Lower lobe of right lung (tissue), 2 donors: Measurements from ENCODE around the gene TMEM123. TPM values are rescaled to one million over a fixed set of nuclear protein-coding genes. Genes with fewer than 3 reads are reported as not detected.

Experiments used
- ATAC-seq, 2 donors: fragments of 200-7000 bp; cut with Tn5 transposase; one replicate each; pipeline ENCODE4 v1.9.1; 2020 to 2022; ENCODE audit warnings: mild to moderate bottlenecking in 2 of 2, moderate library complexity in 2 of 2
- DNase-seq: peaks from one replicate; pipeline ENCODE4 v3.0.0-alpha.2; 2020
- H3K27ac ChIP-seq: fragments of 200-600 bp; one replicate; pipeline ENCODE4 v1.8.0; 2022
- H3K27me3 ChIP-seq: fragments of 200-600 bp; one replicate; pipeline ENCODE4 v1.8.0; 2022; ENCODE audit warnings: low read depth
- H3K36me3 ChIP-seq: fragments of 200-600 bp; one replicate; pipeline ENCODE4 v1.8.0; 2022; ENCODE audit warnings: mild to moderate bottlenecking
- H3K4me1 ChIP-seq: fragments of 200-600 bp; one replicate; pipeline ENCODE4 v1.8.0; 2022
- H3K4me3 ChIP-seq: fragments of 200-600 bp; one replicate; pipeline ENCODE4 v1.8.0; 2022; ENCODE audit warnings: mild to moderate bottlenecking
- H3K9me3 ChIP-seq: fragments of 200-600 bp; one replicate; pipeline ENCODE4 v1.8.0; 2022
- intact Hi-C: fragments of 100-400 bp; cut with DNase I; formaldehyde crosslinking; loops from one replicate; pipeline ENCODE4 v1.11.0; 2022
- total RNA-seq: library from RNA; stranded (reverse); fragmentation: NEBNext Ultra II Directional; extraction: Animal tissue kit (Norgen Biotek cat#: 25700); gene quantifications from one replicate; pipeline ENCODE4 v1.2.1, GENCODE V29; 2021
- TF ChIP-seq, protein P1 (sequence below): fragments of 200-600 bp; IDR thresholded peaks from one replicate; pipeline ENCODE4 v1.8.0; 2022; ENCODE audit warnings: antibody characterized with exemption, mild to moderate bottlenecking
- donor health status: DM: no; HTN: yes; CAD: no; lungs with severe emphysema.

The TMEM123 gene
- total RNA-seq, 1 donor from 2014 or later: 199 TPM

DNA sequence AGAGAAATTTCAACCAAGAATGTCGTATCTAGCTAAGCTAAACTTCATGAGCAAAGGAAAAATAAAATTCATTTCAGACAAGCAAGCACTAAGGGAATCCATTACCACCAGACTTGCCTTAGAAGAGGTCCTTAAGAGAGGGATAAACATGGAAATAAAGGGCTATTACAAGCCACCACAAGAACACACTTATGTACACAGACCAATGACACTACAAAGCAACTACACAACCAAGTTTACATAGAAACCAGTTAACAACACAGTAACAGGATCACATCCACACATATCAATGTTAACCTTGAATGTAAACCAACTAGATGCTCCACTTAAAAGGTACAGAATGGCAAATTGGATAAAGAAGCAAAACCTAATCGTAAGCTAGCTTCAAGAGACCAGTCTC, 38.0 kb downstream of the TMEM123 start:
- DNase-seq (no peak), ATAC-seq (peak; percentile 74 to 79)

DNA sequence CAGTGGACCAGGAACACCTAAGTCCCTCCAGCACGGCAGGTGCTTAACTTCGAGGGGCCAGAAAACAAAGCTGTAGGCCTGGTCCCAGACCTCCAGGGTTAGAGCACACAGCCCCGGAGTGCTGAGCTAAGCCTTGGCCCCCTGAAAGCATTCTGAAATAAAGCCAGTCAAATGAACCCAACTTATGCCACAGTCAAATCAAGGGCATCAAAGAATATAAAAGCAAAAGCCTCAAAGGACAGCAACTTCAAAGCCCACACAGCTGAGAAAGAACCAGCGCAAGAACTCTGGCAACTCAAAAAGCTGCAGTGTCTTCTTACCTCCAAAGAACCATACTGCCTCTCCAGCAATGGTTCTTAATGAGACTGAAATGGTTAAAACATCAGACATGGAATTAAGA, 39.1 kb downstream of the TMEM123 start:
- ATAC-seq (no peak), DNase-seq (no peak)
- peaks cover 13% of the 10 kb centered on the region for H3K4me1 ChIP-seq
- H3K36me3 ChIP-seq: no peaks in the 10 kb centered on the region
- H3K4me3 ChIP-seq: no peak overlapping the region
- peaks cover 7% of the 10 kb centered on the region for H3K9me3 ChIP-seq
- TF ChIP-seq, protein P1, sequence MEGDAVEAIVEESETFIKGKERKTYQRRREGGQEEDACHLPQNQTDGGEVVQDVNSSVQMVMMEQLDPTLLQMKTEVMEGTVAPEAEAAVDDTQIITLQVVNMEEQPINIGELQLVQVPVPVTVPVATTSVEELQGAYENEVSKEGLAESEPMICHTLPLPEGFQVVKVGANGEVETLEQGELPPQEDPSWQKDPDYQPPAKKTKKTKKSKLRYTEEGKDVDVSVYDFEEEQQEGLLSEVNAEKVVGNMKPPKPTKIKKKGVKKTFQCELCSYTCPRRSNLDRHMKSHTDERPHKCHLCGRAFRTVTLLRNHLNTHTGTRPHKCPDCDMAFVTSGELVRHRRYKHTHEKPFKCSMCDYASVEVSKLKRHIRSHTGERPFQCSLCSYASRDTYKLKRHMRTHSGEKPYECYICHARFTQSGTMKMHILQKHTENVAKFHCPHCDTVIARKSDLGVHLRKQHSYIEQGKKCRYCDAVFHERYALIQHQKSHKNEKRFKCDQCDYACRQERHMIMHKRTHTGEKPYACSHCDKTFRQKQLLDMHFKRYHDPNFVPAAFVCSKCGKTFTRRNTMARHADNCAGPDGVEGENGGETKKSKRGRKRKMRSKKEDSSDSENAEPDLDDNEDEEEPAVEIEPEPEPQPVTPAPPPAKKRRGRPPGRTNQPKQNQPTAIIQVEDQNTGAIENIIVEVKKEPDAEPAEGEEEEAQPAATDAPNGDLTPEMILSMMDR: no peak
- H3K27ac ChIP-seq: no peak overlapping the region
- H3K27me3 ChIP-seq: no peaks in the 10 kb centered on the region
- intact Hi-C loops: no loop called here

More for the DNA sequence above, 38.0 kb downstream of the TMEM123 start:
- Histone ChIP-seq H3K4me3 (no peak overlapping the region), H3K4me1 (peaks cover 13% of the 10 kb centered on the region), H3K9me3 (peaks cover 7% of the 10 kb centered on the region), H3K36me3 (no peaks in the 10 kb centered on the region), H3K27ac (no peak overlapping the region), H3K27me3 (no peaks in the 10 kb centered on the region)
- intact Hi-C loops: no loop called here
- TF ChIP-seq, protein P1: no peak

DNA sequence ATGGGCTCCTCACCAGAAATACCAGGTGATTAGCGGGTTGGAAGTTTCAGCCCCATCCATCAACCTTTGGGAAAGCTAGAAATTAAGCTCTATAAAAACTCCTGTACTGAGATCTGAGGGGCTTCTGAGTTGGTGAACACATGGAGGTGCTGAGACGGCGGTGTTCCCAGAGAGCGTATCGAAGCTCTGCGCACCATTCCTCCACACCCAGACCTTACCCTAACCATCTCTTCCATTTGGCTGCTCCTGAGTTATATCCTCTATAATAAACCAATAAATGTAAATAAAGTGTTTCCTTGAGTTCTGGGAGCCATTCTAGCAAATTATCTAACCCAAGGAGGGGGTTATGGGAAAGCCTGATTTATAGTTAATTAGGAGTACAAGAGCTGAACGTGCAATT, 41.4 kb downstream of the TMEM123 start:
- Histone ChIP-seq H3K9me3 (no peaks in the 10 kb centered on the region), H3K27ac (no peak overlapping the region)
- TF ChIP-seq, protein P1: no peak

DNA sequence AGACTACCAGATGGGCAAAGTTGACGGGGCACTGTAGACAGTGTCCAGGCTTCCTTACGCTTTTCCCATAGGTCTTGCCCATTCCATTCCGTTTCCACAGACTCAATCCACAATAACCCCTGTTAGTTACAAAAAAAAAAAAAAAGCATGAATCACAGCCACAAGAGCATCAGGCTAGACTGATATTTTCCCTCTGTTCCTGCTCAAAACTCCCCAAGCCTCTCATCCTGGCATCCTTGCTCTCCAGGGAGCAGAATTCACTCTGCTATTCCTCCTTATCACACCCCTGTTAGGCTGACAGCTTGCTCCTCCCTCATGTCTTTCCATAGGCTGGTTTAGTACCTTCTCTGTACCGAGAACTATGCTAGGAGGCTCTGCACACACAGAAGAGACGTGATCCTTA, 42.2 kb downstream of the TMEM123 start:
- no peak for DNase-seq
- Histone ChIP-seq H3K4me3 (no peak overlapping the region), H3K27ac (no peak overlapping the region), H3K36me3 (no peaks in the 10 kb centered on the region), H3K9me3 (no peaks in the 10 kb centered on the region), H3K4me1 (peaks cover 18% of the 10 kb centered on the region), H3K27me3 (no peaks in the 10 kb centered on the region)
- no peak for ATAC-seq
- intact Hi-C loops: no loop called here
- TF ChIP-seq, protein P1: no peak

More for the DNA sequence above, 41.4 kb downstream of the TMEM123 start:
- H3K36me3 ChIP-seq: no peaks in the 10 kb centered on the region
- peaks cover 18% of the 10 kb centered on the region for H3K4me1 ChIP-seq
- ATAC-seq (no peak), DNase-seq (no peak)
- no peaks in the 10 kb centered on the region for H3K27me3 ChIP-seq
- intact Hi-C loops: no loop called here
- H3K4me3 ChIP-seq: no peak overlapping the region

DNA sequence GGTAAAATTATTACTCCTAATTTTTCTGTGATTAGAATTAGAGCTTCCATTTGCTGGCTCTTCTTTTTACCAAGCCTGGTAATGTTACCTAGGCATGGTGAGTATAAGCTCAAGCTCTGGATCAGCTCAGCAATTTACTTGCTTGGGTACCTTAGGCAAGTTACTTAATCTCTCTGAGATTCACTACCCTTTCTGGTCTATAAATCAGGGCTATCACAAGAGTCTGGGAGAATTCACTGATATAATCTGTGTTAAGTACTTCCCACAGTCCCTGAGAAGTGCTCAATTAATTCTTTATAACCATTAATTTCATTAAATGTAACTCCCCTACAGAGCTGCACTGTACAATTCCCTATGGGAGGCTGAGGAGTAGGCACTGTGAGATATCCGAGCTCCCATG, 44.2 kb downstream of the TMEM123 start:
- DNase-seq (no peak), ATAC-seq (no peak)
- peaks cover 4% of the 10 kb centered on the region for H3K36me3 ChIP-seq
- no peak overlapping the region for H3K4me3 ChIP-seq
- H3K4me1 ChIP-seq: peaks cover 13% of the 10 kb centered on the region
- intact Hi-C loops: no loop called here
- TF ChIP-seq, protein P1: no peak
- no peaks in the 10 kb centered on the region for H3K9me3 ChIP-seq
- no peaks in the 10 kb centered on the region for H3K27me3 ChIP-seq
- no peak overlapping the region for H3K27ac ChIP-seq

DNA sequence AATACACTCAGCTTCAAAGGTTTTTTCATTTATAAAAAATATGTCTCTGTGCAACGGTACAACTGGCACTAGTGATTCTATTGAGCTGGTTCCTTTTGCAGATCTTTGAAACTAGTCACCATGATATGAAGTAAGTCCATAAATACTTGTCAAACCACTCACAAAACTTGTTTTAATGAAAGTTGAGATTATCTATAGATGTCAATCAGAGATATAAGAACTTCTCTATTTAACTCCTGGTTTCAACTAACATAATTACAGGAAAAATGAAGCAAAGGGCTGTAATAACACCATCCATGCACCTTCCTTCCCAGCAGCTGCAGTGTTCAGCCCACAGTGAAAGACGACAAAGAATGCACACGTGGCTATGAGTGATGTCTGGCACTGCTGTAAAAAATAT, 44.7 kb downstream of the TMEM123 start:
- Histone ChIP-seq H3K4me3 (no peak overlapping the region), H3K36me3 (peaks cover 9% of the 10 kb centered on the region), H3K27ac (no peak overlapping the region), H3K27me3 (no peaks in the 10 kb centered on the region), H3K4me1 (peaks cover 13% of the 10 kb centered on the region), H3K9me3 (no peaks in the 10 kb centered on the region)
- intact Hi-C loops: no loop called here
- ATAC-seq (no peak), DNase-seq (no peak)
- TF ChIP-seq, protein P1: no peak
